Dendritic cell treated with granulocyte-macrophage colony-stimulating factor and Interleukin-4, amounts not matched to agents 40 ng/mL and 50 ng/mL, for 4 days (primary cell): ENCODE measurements around the gene EXOG.

Source experiments
- H3K27ac Mint-ChIP-seq: one replicate; pipeline ENCODE4 v1.8.0; 2022; ENCODE audit warnings: mild to moderate bottlenecking, mixed read lengths
- H3K27me3 Mint-ChIP-seq: one replicate; pipeline ENCODE4 v1.8.0; 2022; ENCODE audit warnings: mild to moderate bottlenecking, mixed read lengths
- H3K36me3 Mint-ChIP-seq: one replicate; pipeline ENCODE4 v1.8.0; 2022; ENCODE audit warnings: low read depth, mixed read lengths
- H3K4me1 Mint-ChIP-seq: one replicate; pipeline ENCODE4 v1.8.0; 2022; ENCODE audit warnings: low read depth, mixed read lengths
- H3K4me3 Mint-ChIP-seq: one replicate; pipeline ENCODE4 v1.8.0; 2022; ENCODE audit warnings: mild to moderate bottlenecking, moderate library complexity, mixed read lengths
- H3K9me3 Mint-ChIP-seq: one replicate; pipeline ENCODE4 v1.8.0; 2022; ENCODE audit warnings: mixed read lengths
- intact Hi-C: fragments of 100-400 bp; cut with micrococcal nuclease; formaldehyde crosslinking; loops from one replicate; pipeline ENCODE4 v1.15.0; 2022

EXOG gene

GRCh38 chr3:38533285-38533976, 37.3 kb downstream of the EXOG start:
- Mint-ChIP-seq H3K27ac (no peak overlapping the region), H3K36me3 (peaks cover 30% of the 10 kb centered on the region), H3K4me3 (no peak overlapping the region), H3K4me1 (no peaks in the 10 kb centered on the region), H3K9me3 (no peaks in the 10 kb centered on the region), H3K27me3 (no peaks in the 10 kb centered on the region)
- intact Hi-C loops = no loop called here

GRCh38 chr3:38534180-38534579, 38.0 kb downstream of the EXOG start:
- Mint-ChIP-seq H3K27ac (no peak overlapping the region), H3K4me3 (no peak overlapping the region), H3K36me3 (peaks cover 30% of the 10 kb centered on the region), H3K9me3 (no peaks in the 10 kb centered on the region), H3K4me1 (no peaks in the 10 kb centered on the region), H3K27me3 (no peaks in the 10 kb centered on the region)
- intact Hi-C loops = no loop called here

DNA sequence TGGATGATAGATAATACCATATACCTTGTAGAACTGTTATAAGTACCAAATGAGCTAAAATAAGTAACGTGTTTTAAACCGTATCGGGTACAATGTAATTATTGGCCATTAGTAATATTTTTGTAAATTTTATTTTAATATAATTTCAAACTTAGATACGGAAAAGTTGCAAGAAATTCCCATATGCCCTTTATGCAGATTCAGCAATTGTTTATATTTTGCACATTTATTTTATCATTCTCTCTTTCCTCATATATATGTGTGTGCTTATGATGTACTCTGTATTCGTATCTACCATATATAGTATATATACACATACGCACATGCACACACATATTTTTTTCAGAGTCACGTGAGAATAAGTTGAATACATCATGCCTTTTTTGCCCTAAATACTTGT, 38.5 kb downstream of the EXOG start:
- Mint-ChIP-seq H3K4me3 (no peak overlapping the region), H3K27me3 (no peaks in the 10 kb centered on the region), H3K27ac (no peak overlapping the region), H3K4me1 (no peaks in the 10 kb centered on the region), H3K36me3 (peaks cover 30% of the 10 kb centered on the region), H3K9me3 (no peaks in the 10 kb centered on the region)
- intact Hi-C loops = no loop called here

GRCh38 chr3:38536671-38537070, 40.5 kb downstream of the EXOG start:
- peaks cover 25% of the 10 kb centered on the region for H3K36me3 Mint-ChIP-seq
- H3K27ac Mint-ChIP-seq = no peak overlapping the region
- no peaks in the 10 kb centered on the region for H3K9me3 Mint-ChIP-seq
- no peak overlapping the region for H3K4me3 Mint-ChIP-seq
- intact Hi-C loops = no loop called here
- no peaks in the 10 kb centered on the region for H3K4me1 Mint-ChIP-seq
- no peaks in the 10 kb centered on the region for H3K27me3 Mint-ChIP-seq

DNA sequence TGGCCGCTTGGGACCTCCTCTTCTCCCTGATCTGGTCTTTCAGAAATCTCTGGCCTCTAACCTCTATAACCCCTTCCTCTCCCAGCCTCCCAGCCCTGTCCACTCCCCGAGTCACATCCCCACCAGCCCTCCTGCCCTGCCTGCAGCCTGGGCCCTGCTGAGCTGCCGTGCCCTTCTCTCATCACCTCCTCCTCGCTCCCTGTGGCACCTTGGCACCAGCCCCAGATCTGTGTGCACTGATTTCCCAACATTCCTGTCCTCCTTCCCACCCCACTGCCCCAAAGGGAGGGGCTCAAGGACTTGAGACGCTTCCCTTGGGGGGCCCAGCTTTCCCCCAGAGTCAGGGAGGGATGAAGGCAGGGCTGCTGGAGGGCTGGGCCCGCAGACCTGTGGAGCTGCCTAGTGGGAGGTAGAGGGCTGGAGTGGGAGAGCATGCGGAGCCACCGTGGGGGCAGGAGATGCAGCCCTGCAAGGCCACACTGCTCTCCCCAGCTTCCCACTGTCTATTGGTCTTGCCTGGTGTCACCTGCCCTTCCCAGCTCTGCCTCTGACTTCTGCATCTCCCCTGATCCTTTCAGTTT, 42.7 kb downstream of the EXOG start:
- intact Hi-C loops = no loop called here
- Mint-ChIP-seq H3K36me3 (peaks cover 18% of the 10 kb centered on the region), H3K27me3 (no peaks in the 10 kb centered on the region)

DNA sequence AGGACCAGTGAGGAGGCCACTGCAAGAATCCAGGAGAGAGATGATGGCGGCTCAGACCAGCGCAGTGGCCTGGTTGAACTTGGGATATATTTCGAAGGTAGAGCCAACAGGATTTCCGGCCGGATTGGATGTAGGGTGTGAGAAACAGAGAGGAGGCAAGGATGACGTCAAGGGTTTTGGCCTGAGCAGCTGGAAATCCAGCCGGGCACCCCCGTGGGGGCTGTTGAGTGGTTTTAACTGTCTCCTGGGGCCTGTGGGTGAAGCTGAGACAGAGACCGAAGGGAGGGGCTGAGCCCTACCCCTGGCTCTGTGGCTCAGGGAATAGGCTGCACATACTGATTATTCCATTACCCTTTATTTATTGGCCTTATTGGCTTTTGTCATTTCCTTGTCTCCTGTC, 45.7 kb downstream of the EXOG start:
- intact Hi-C loops = no loop called here
- H3K27me3 Mint-ChIP-seq = no peaks in the 10 kb centered on the region
- no peaks in the 10 kb centered on the region for H3K9me3 Mint-ChIP-seq
- no peak overlapping the region for H3K27ac Mint-ChIP-seq
- H3K4me1 Mint-ChIP-seq = no peaks in the 10 kb centered on the region
- H3K36me3 Mint-ChIP-seq = peaks cover under 1% of the 10 kb centered on the region
- no peak overlapping the region for H3K4me3 Mint-ChIP-seq

More for the DNA sequence above, 42.7 kb downstream of the EXOG start:
- H3K9me3 Mint-ChIP-seq = no peaks in the 10 kb centered on the region
- no peak overlapping the region for H3K4me3 Mint-ChIP-seq
- no peaks in the 10 kb centered on the region for H3K4me1 Mint-ChIP-seq
- no peak overlapping the region for H3K27ac Mint-ChIP-seq

DNA sequence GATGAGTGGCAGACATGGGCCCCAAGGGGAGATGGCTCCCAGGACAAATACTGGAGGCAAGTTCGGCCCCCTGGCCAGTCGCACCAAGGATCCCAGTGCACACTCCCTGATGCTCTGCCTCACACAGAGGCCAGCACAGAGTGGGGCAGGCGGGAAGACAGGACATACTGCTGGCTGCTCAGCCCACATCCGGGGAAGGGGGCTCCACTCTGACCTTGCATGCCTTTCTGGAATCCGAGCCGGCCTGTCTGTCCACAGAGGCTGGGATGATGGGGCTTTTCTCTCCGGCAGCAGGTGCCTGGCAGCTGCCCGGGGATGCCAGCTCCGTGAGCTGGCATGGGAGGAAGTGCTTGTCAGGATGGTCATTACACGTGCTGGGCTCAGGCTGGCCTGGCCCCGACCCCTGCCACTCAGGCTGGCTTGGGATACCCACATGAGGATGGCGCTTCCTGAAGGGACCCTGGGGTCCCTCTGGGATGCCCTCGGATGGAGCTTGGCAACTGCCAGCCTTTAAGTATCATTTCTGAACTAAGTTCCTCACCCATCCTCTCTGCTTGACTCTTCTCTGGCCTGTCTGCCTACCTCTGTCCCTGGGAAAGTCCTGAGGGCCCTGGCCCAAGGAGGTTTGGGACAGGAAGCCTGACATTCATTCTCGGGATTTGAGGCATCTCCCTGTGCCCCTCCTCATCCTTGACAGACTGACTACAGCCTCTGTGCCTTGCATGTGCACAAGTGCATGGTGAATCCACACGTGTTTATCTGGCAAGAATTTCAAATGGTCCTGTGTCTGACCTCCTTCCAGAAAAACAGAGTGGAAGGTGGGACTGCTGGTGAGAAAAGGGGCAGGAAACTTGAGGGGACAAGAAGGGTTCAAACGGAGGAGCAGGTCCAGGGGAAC, 46.5 kb downstream of the EXOG start:
- Mint-ChIP-seq H3K36me3 (no peaks in the 10 kb centered on the region), H3K27me3 (no peaks in the 10 kb centered on the region), H3K9me3 (no peaks in the 10 kb centered on the region), H3K4me1 (no peaks in the 10 kb centered on the region), H3K4me3 (no peak overlapping the region), H3K27ac (no peak overlapping the region)
- intact Hi-C loops = no loop called here

GRCh38 chr3:38543586-38543985, 47.4 kb downstream of the EXOG start:
- Mint-ChIP-seq H3K27me3 (peaks cover 1% of the 10 kb centered on the region), H3K4me1 (no peaks in the 10 kb centered on the region), H3K27ac (no peak overlapping the region), H3K9me3 (no peaks in the 10 kb centered on the region), H3K4me3 (no peak overlapping the region), H3K36me3 (no peaks in the 10 kb centered on the region)
- intact Hi-C loops = no loop called here

GRCh38 chr3:38544926-38545325, 48.8 kb downstream of the EXOG start:
- H3K4me3 Mint-ChIP-seq = no peak overlapping the region
- intact Hi-C loops = no loop called here
- H3K9me3 Mint-ChIP-seq = no peaks in the 10 kb centered on the region

DNA sequence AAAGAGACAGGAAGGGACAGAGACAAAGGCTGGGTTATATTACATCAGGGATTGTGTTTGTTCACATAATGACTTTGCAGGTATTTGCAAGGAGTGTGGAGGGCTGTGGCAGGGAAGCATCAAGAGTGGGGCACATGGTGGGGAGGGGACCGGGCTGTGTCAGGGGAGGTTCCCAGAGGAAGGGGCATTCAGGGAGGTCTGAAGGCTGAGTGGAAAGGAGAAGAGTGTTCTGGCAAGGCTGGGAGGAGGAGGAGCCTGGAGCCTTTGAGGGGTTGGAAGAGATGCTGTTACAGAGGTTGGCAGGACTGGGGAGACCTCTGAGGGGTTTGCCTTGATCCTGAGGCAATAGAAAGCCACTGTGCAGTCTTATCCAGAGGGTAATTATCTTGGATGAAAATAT, 49.4 kb downstream of the EXOG start:
- Mint-ChIP-seq H3K9me3 (no peaks in the 10 kb centered on the region), H3K4me3 (no peak overlapping the region), H3K27me3 (peaks cover 1% of the 10 kb centered on the region), H3K4me1 (no peaks in the 10 kb centered on the region), H3K27ac (no peak overlapping the region), H3K36me3 (no peaks in the 10 kb centered on the region)
- intact Hi-C loops = no loop called here

More at GRCh38 chr3:38544926-38545325, 48.8 kb downstream of the EXOG start:
- Mint-ChIP-seq H3K36me3 (no peaks in the 10 kb centered on the region), H3K4me1 (no peaks in the 10 kb centered on the region), H3K27ac (no peak overlapping the region), H3K27me3 (peaks cover 1% of the 10 kb centered on the region)

GRCh38 chr3:38545983-38546382, 49.8 kb downstream of the EXOG start:
- Mint-ChIP-seq H3K27ac (no peak overlapping the region), H3K4me3 (no peak overlapping the region), H3K9me3 (no peaks in the 10 kb centered on the region), H3K4me1 (no peaks in the 10 kb centered on the region), H3K27me3 (peaks cover 1% of the 10 kb centered on the region), H3K36me3 (no peaks in the 10 kb centered on the region)
- intact Hi-C loops = no loop called here

DNA sequence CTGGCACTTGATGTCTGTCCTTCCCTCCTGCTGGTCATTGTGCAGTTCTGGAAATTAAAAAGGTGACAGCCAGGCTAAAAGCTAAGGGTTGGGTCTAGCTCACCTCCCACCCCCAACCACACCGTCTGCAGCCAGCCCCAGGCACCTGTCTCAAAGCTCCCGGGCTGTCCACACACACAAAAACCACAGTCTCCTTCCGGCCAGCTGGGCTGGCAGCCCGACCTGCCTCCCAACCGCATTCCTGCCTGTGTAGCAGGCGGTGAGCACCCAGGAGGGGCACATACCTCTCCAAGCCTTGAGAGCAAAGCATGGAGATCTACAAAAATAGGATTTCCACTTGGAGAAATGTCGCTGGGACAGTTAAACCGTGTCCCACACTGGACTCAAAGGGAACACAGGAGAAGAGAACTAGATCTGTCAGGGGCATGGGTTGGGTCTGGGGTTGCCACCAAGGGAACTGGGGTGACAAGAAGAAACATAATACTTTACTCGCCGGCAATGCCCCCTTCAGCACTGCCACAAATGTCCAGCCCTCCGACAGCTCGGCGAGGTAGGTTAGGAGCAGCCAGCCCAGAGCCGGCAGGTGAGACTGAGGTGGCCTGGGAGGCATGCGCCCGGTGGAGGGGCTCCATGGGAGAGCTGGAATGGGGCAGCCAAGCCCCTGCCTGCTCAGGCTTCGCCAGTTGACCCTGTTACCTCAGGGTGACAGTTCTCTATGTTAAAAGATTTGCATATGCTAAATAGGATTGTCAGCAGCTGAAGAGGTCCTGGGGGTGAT, 52.2 kb downstream of the EXOG start:
- no peaks in the 10 kb centered on the region for H3K36me3 Mint-ChIP-seq
- H3K9me3 Mint-ChIP-seq = no peaks in the 10 kb centered on the region
- H3K27ac Mint-ChIP-seq = no peak overlapping the region
- intact Hi-C loops = no loop called here
- no peak overlapping the region for H3K4me3 Mint-ChIP-seq
- peaks cover 1% of the 10 kb centered on the region for H3K27me3 Mint-ChIP-seq
- H3K4me1 Mint-ChIP-seq = no peaks in the 10 kb centered on the region

GRCh38 chr3:38549082-38549481, 52.9 kb downstream of the EXOG start:
- intact Hi-C loops = no loop called here
- Mint-ChIP-seq H3K4me1 (no peaks in the 10 kb centered on the region), H3K4me3 (no peak overlapping the region), H3K27ac (no peak overlapping the region), H3K27me3 (peaks cover 3% of the 10 kb centered on the region), H3K9me3 (no peaks in the 10 kb centered on the region), H3K36me3 (no peaks in the 10 kb centered on the region)

GRCh38 chr3:38549486-38549885, 53.3 kb downstream of the EXOG start:
- Mint-ChIP-seq H3K4me3 (no peak overlapping the region), H3K27me3 (peaks cover 4% of the 10 kb centered on the region), H3K36me3 (no peaks in the 10 kb centered on the region), H3K9me3 (no peaks in the 10 kb centered on the region), H3K27ac (no peak overlapping the region), H3K4me1 (no peaks in the 10 kb centered on the region)
- intact Hi-C loops = no loop called here
